Measurements from ENCODE around the gene GLOD4. TPM values are rescaled to one million over a fixed set of nuclear protein-coding genes. Genes with fewer than 3 reads are reported as not detected.

GLOD4 gene
- total RNA-seq, 2 experiments from 2014 or later = 48.4 to 79.7 TPM

DNA sequence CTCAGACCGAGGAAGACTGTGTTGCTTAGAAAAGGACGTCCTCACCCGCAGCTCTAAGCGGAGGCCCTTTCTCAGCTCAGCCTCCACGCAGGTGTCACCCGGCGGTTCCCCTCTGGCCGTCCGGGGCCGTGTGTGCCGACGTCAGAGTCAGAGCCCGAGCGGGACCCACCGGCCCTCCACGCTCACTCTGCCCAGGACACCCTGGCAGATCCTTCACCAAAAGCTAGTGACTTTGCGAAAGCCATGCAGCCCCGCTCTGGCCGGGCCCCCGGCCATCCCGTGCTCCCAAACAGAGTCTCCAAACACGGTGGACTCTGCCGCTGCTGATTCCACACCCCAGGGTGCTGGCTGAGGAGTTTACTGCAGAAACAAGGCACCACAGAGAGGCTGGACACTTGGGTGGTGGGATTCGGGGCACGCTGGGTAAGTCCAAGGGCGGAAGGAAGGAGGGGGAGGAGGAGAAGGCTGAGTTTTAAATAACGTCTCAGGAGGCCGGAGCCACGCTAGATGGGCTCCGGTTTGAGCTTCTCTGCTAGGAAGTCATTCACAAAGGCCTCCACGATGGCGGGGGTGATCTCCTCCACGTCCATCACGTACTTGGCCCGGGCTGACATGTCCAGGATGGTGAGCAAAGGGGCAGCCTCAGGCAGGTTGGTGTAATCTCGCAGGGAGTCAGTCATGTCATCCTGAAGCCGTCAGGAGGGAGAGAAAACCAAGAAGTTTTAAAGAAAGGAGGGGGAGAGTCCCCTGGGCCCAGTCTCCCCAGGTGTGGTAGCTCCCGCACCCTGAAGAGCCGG lies 18.6 kb upstream of the GLOD4 start:
- CTCF ChIA-PET (ENCODE audit: unreplicated experiment) = interaction anchor here (0.6 kb wide), 1 partner anchor 947 kb away, joined by 3 read pairs; no protein-coding TSS in a partner anchor
- no peak overlapping the region for H2AFZ ChIP-seq (ENCODE audit: low read length)

DNA sequence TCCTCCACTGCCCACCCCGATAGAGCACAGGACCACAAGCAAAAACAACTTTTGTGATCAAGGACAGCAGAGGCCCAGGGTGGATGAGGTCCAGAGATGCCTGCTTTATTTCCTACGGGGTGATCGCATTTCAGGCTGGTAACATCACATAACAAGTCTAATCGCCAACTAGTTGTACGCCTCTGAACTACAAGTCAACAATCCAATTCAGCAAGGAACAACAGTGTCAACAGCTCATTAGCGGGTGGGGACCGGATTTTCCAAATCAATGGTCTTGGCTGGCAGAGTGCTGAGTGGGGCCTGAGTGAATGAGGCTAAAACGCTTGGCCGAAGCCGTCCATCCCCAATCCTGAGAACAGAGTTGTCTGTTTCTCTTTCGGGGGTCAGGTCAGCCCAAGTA lies 17.2 kb upstream of the GLOD4 start:
- POLR2A ChIA-PET = no interaction called here
- CTCF ChIA-PET (ENCODE audit: unreplicated experiment) = no interaction called here
- no peaks in the 10 kb centered on the region for H3K9me3 ChIP-seq (ENCODE audit: low read length)

More for the DNA sequence above, 18.6 kb upstream of the GLOD4 start:
- no peaks in the 10 kb centered on the region for H3K4me1 ChIP-seq (ENCODE audit: insufficient read depth, low read length, poor library complexity, severe bottlenecking)
- TF ChIP-seq EZH2phosphoT487 (IDR thresholded peaks at IDR 0.05; ENCODE audit: borderline replicate concordance, low read depth, low read length) = no peak
- no peaks in the 10 kb centered on the region for H3K9me2 ChIP-seq (ENCODE audit: insufficient read depth, low read length)
- peaks cover 4% of the 10 kb centered on the region; the same call in 1 of the 2 replicates for H3K36me3 ChIP-seq (ENCODE audit: insufficient read depth, low read length)
- no peaks in the 10 kb centered on the region for H4K20me1 ChIP-seq (ENCODE audit: insufficient read depth, low read length)
- no peaks in the 10 kb centered on the region for H3K79me2 ChIP-seq (ENCODE audit: insufficient read depth, low read depth, low read length)
- no peak for DNase-seq (ENCODE audit: low spot score)
- no TSS peak for BruUV-seq (replicated peaks)
- no peak overlapping the region for H3K4me2 ChIP-seq (ENCODE audit: low read length)
- intact Hi-C loops (cut with micrococcal nuclease; ENCODE audit: unreplicated experiment) = no loop called here
- H3K9me3 ChIP-seq (ENCODE audit: low read length) = no peaks in the 10 kb centered on the region
- POLR2A ChIA-PET = no interaction called here
- no peak overlapping the region for H3K27ac ChIP-seq (ENCODE audit: low read depth, low read length, poor library complexity, severe bottlenecking)
- H3K4me3 ChIP-seq (ENCODE audit: low read depth, low read length, poor library complexity, severe bottlenecking) = no peak overlapping the region

DNA sequence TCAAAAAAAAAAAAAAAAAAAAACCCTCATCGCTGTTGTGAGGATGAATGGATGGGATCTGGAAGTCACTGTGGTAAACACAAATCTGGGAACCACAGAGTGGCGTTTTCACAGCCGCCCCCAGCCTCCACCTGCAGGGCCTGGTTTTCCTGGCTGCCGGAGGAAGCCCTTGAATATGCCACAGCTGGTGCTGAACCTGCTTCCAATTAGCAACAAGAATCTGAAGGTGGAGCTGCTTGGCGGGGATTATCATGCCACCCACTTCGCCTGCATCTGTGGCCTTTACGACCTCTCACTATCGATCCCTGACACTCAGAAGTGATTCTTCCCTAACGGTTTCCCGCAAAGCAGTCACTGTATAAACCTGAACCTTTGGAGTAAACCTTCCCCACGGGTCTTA lies 16.2 kb upstream of the GLOD4 start:
- H3K9me2 ChIP-seq (ENCODE audit: insufficient read depth, low read length) = no peaks in the 10 kb centered on the region
- H4K20me1 ChIP-seq (ENCODE audit: insufficient read depth, low read length) = no peaks in the 10 kb centered on the region
- H3K4me2 ChIP-seq (ENCODE audit: low read length) = no peak overlapping the region
- CTCF ChIA-PET (ENCODE audit: unreplicated experiment) = no interaction called here
- no peak for TF ChIP-seq EZH2phosphoT487 (IDR thresholded peaks at IDR 0.05; ENCODE audit: borderline replicate concordance, low read depth, low read length)
- TF ChIP-seq, protein P1, sequence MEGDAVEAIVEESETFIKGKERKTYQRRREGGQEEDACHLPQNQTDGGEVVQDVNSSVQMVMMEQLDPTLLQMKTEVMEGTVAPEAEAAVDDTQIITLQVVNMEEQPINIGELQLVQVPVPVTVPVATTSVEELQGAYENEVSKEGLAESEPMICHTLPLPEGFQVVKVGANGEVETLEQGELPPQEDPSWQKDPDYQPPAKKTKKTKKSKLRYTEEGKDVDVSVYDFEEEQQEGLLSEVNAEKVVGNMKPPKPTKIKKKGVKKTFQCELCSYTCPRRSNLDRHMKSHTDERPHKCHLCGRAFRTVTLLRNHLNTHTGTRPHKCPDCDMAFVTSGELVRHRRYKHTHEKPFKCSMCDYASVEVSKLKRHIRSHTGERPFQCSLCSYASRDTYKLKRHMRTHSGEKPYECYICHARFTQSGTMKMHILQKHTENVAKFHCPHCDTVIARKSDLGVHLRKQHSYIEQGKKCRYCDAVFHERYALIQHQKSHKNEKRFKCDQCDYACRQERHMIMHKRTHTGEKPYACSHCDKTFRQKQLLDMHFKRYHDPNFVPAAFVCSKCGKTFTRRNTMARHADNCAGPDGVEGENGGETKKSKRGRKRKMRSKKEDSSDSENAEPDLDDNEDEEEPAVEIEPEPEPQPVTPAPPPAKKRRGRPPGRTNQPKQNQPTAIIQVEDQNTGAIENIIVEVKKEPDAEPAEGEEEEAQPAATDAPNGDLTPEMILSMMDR (conservative IDR thresholded peaks at IDR 0.05; ENCODE audit: low read length) = no peak
- intact Hi-C loops (cut with micrococcal nuclease; ENCODE audit: unreplicated experiment) = no loop called here
- BruUV-seq (replicated peaks) = no TSS peak
- H3K27ac ChIP-seq (ENCODE audit: low read depth, low read length, poor library complexity, severe bottlenecking) = no peak overlapping the region
- H3K4me1 ChIP-seq (ENCODE audit: insufficient read depth, low read length, poor library complexity, severe bottlenecking) = no peaks in the 10 kb centered on the region
- H3K9me3 ChIP-seq (ENCODE audit: low read length) = no peaks in the 10 kb centered on the region
- H2AFZ ChIP-seq (ENCODE audit: low read length) = no peak overlapping the region
- H3K36me3 ChIP-seq (ENCODE audit: insufficient read depth, low read length) = peaks cover 8% of the 10 kb centered on the region; the same call in 1 of the 2 replicates
- DNase-seq (ENCODE audit: low spot score) = no peak
- POLR2A ChIA-PET = no interaction called here
- no peak overlapping the region for H3K4me3 ChIP-seq (ENCODE audit: low read depth, low read length, poor library complexity, severe bottlenecking)
- no peaks in the 10 kb centered on the region for H3K79me2 ChIP-seq (ENCODE audit: insufficient read depth, low read depth, low read length)

More for the DNA sequence above, 17.2 kb upstream of the GLOD4 start:
- intact Hi-C loops (cut with micrococcal nuclease; ENCODE audit: unreplicated experiment) = no loop called here
- no peaks in the 10 kb centered on the region for H4K20me1 ChIP-seq (ENCODE audit: insufficient read depth, low read length)
- no peak overlapping the region for H3K27ac ChIP-seq (ENCODE audit: low read depth, low read length, poor library complexity, severe bottlenecking)
- DNase-seq (ENCODE audit: low spot score) = no peak
- H3K4me3 ChIP-seq (ENCODE audit: low read depth, low read length, poor library complexity, severe bottlenecking) = no peak overlapping the region
- H3K9me2 ChIP-seq (ENCODE audit: insufficient read depth, low read length) = no peaks in the 10 kb centered on the region
- no TSS peak for BruUV-seq (replicated peaks)
- no peaks in the 10 kb centered on the region for H3K79me2 ChIP-seq (ENCODE audit: insufficient read depth, low read depth, low read length)
- H3K4me1 ChIP-seq (ENCODE audit: insufficient read depth, low read length, poor library complexity, severe bottlenecking) = no peaks in the 10 kb centered on the region
- peaks cover 5% of the 10 kb centered on the region; the same call in 1 of the 2 replicates for H3K36me3 ChIP-seq (ENCODE audit: insufficient read depth, low read length)
- H2AFZ ChIP-seq (ENCODE audit: low read length) = no peak overlapping the region
- TF ChIP-seq, protein P1 (conservative IDR thresholded peaks at IDR 0.05; ENCODE audit: low read length) = no peak
- no peak for TF ChIP-seq EZH2phosphoT487 (IDR thresholded peaks at IDR 0.05; ENCODE audit: borderline replicate concordance, low read depth, low read length)
- H3K4me2 ChIP-seq (ENCODE audit: low read length) = no peak overlapping the region
